Measurements from ENCODE around the gene TM9SF2. TPM values are rescaled to one million over a fixed set of nuclear protein-coding genes. Genes with fewer than 3 reads are reported as not detected.
A peak's percentile ranks its signal among the peaks of the same experiment; 100 is the strongest.

TM9SF2 gene
- total and polyA plus RNA-seq, 4 experiments from 2014 or later, result 60.0 to 126 (median 83.1) TPM

DNA sequence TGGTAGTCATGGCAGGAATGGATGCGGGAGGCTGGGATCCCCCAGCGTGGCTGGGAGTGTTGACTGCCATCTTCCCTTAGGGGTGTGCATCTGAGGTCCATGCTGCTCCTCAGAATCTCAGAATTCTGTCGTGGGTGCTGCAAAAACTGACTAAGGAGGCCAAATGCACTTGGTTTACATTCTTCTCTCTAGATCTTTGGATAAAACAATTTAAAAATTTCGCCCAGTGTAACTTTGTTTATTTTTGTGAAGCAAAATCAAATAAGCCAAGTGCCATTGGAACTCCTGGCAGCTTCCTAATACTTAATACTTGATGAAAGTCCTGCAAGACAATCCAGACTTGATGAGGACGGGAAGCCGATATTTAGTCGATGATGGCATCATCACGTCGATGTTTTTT, 27.8 kb upstream of the TM9SF2 start:
- H3K27ac ChIP-seq (ENCODE audit: low read depth, low read length), result no peak overlapping the region
- Mint-ChIP-seq H3K9me3 (no peaks in the 10 kb centered on the region), H3K27ac (no peak overlapping the region), H3K27me3 (peaks cover 0 to 2% of the 10 kb centered on the region in 2 donors), H3K4me3 (no peak overlapping the region), H3K36me3 (peaks cover 2 to 11% of the 10 kb centered on the region in 2 donors), H3K4me1 (peaks cover 0 to 6% (median 3%) of the 10 kb centered on the region in 4 donors)
- ChIA-PET CTCF (ENCODE audit: partially characterized antibody) (no interaction called here), POLR2A (ENCODE audit: partially characterized antibody) (no interaction called here)
- H3K4me1 ChIP-seq (ENCODE audit: insufficient read depth, low read length), result no peaks in the 10 kb centered on the region
- no peak overlapping the region for H3K4me3 ChIP-seq (ENCODE audit: low read length in 2 of 2)
- H3K36me3 ChIP-seq (ENCODE audit: insufficient read depth, low read length), result no peaks in the 10 kb centered on the region
- DNase-seq, result no peak
- H3K9me3 ChIP-seq (ENCODE audit: control insufficient read depth in 1 of 2, low read length in 2 of 2), result no peaks in the 10 kb centered on the region
- no peaks in the 10 kb centered on the region for H3K27me3 ChIP-seq (ENCODE audit: insufficient read depth, low read length)
- intact Hi-C loops (cut with micrococcal nuclease), result no loop called here

- H3K27ac Mint-ChIP-seq, result no peak overlapping the region
- no peak for DNase-seq
- intact Hi-C loops (cut with micrococcal nuclease), result no loop called here
- no peaks in the 10 kb centered on the region for H3K27me3 Mint-ChIP-seq
- Histone ChIP-seq H3K27me3 (ENCODE audit: insufficient read depth, low read length) (no peaks in the 10 kb centered on the region), H3K36me3 (ENCODE audit: insufficient read depth, low read length) (no peaks in the 10 kb centered on the region), H3K4me3 (ENCODE audit: low read length in 2 of 2) (no peak overlapping the region), H3K4me1 (ENCODE audit: insufficient read depth, low read length) (no peaks in the 10 kb centered on the region), H3K9me3 (ENCODE audit: control insufficient read depth in 1 of 2, low read length in 2 of 2) (no peaks in the 10 kb centered on the region), H3K27ac (ENCODE audit: low read depth, low read length) (no peak overlapping the region)
- no peaks in the 10 kb centered on the region for H3K36me3 Mint-ChIP-seq
- no peaks in the 10 kb centered on the region for H3K9me3 Mint-ChIP-seq
- ChIA-PET POLR2A (ENCODE audit: partially characterized antibody) (no interaction called here), CTCF (ENCODE audit: partially characterized antibody) (no interaction called here)
- no peak overlapping the region for H3K4me3 Mint-ChIP-seq
- H3K4me1 Mint-ChIP-seq, result peaks cover 0 to 5% (median 1%) of the 10 kb centered on the region in 4 donors
Measured at GRCh38 chr13:99476648-99477047, 24.6 kb upstream of the TM9SF2 start.

GRCh38 chr13:99477493-99477892, 23.8 kb upstream of the TM9SF2 start:
- ChIA-PET CTCF (ENCODE audit: partially characterized antibody) (interaction anchor here (1.1 kb wide), 1 partner anchor 26 kb away, joined by 7 read pairs; no protein-coding TSS in a partner anchor), POLR2A (ENCODE audit: partially characterized antibody) (no interaction called here)
- no peak overlapping the region for H3K27ac ChIP-seq (ENCODE audit: low read depth, low read length)
- no peaks in the 10 kb centered on the region for H3K27me3 Mint-ChIP-seq
- H3K27me3 ChIP-seq (ENCODE audit: insufficient read depth, low read length), result no peaks in the 10 kb centered on the region
- DNase-seq, result no peak
- H3K4me3 ChIP-seq (ENCODE audit: low read length in 2 of 2), result no peak overlapping the region
- H3K36me3 ChIP-seq (ENCODE audit: insufficient read depth, low read length), result no peaks in the 10 kb centered on the region
- no peaks in the 10 kb centered on the region for H3K4me1 ChIP-seq (ENCODE audit: insufficient read depth, low read length)
- no peak overlapping the region for H3K27ac Mint-ChIP-seq
- peaks cover 0 to 5% (median 1%) of the 10 kb centered on the region in 4 donors for H3K4me1 Mint-ChIP-seq
- no peaks in the 10 kb centered on the region for H3K36me3 Mint-ChIP-seq
- intact Hi-C loops (cut with micrococcal nuclease), result no loop called here
- no peaks in the 10 kb centered on the region for H3K9me3 Mint-ChIP-seq
- H3K9me3 ChIP-seq (ENCODE audit: control insufficient read depth in 1 of 2, low read length in 2 of 2), result no peaks in the 10 kb centered on the region
- no peak overlapping the region for H3K4me3 Mint-ChIP-seq

GRCh38 chr13:99481366-99481765, 19.9 kb upstream of the TM9SF2 start:
- no peaks in the 10 kb centered on the region for H3K36me3 ChIP-seq (ENCODE audit: insufficient read depth, low read length)
- H3K4me3 Mint-ChIP-seq, result no peak overlapping the region
- DNase-seq, result no peak
- H3K9me3 Mint-ChIP-seq, result peaks cover 0 to 5% (median 0%) of the 10 kb centered on the region in 8 donors
- H3K4me3 ChIP-seq (ENCODE audit: low read length in 2 of 2), result no peak overlapping the region
- CTCF ChIA-PET (ENCODE audit: partially characterized antibody), result no interaction called here
- peaks cover 3 to 4% of the 10 kb centered on the region in 2 donors for H3K36me3 Mint-ChIP-seq
- peaks cover 0 to 2% of the 10 kb centered on the region in 2 donors for H3K9me3 ChIP-seq (ENCODE audit: control insufficient read depth in 1 of 2, low read length in 2 of 2)
- POLR2A ChIA-PET (ENCODE audit: partially characterized antibody), result no interaction called here
- peaks cover 9 to 20% (median 14%) of the 10 kb centered on the region in 4 donors for H3K4me1 Mint-ChIP-seq
- peaks cover 13% of the 10 kb centered on the region for H3K4me1 ChIP-seq (ENCODE audit: insufficient read depth, low read length)
- no peak overlapping the region for H3K27ac Mint-ChIP-seq
- no peaks in the 10 kb centered on the region for H3K27me3 ChIP-seq (ENCODE audit: insufficient read depth, low read length)
- H3K27ac ChIP-seq (ENCODE audit: low read depth, low read length), result no peak overlapping the region
- H3K27me3 Mint-ChIP-seq, result no peaks in the 10 kb centered on the region
- intact Hi-C loops (cut with micrococcal nuclease), result no loop called here

- ChIA-PET POLR2A (ENCODE audit: partially characterized antibody) (interaction anchor here (0.8 to 1.1 kb wide), 4 partner anchors 11 to 17 kb away, joined by 3 to 5 read pairs (median 3); partner anchors contain the start of gene TM9SF2), CTCF (ENCODE audit: partially characterized antibody) (interaction anchor here (0.8 to 1.3 kb wide), 4 partner anchors 12 to 218 kb away, joined by 3 to 5 read pairs (median 3); no protein-coding TSS in a partner anchor)
- H3K27me3 ChIP-seq (ENCODE audit: insufficient read depth, low read length), result no peaks in the 10 kb centered on the region
- Mint-ChIP-seq H3K4me3 (peak overlapping the region in 4 of 8 donors; percentile 10 to 44 (median 30)), H3K4me1 (peaks cover 8 to 18% (median 13%) of the 10 kb centered on the region in 4 donors), H3K27me3 (no peaks in the 10 kb centered on the region), H3K27ac (peak overlapping the region; percentile 25 to 77 (median 55)), H3K9me3 (peaks cover 0 to 11% (median 3%) of the 10 kb centered on the region in 8 donors), H3K36me3 (peaks cover 16 to 20% of the 10 kb centered on the region in 2 donors)
- no peaks in the 10 kb centered on the region for H3K36me3 ChIP-seq (ENCODE audit: insufficient read depth, low read length)
- peak in 4 of 5 donors; percentile 20 to 39 (median 30) for DNase-seq
- no peak overlapping the region for H3K27ac ChIP-seq (ENCODE audit: low read depth, low read length)
- H3K4me1 ChIP-seq (ENCODE audit: insufficient read depth, low read length), result peaks cover 13% of the 10 kb centered on the region
- H3K9me3 ChIP-seq (ENCODE audit: control insufficient read depth in 1 of 2, low read length in 2 of 2), result peaks cover 0 to 3% of the 10 kb centered on the region in 2 donors
- no peak overlapping the region for H3K4me3 ChIP-seq (ENCODE audit: low read length in 2 of 2)
- intact Hi-C loops (cut with micrococcal nuclease), result loop anchor here (2.0 kb wide), 1 partner anchor 16 kb away; the partner anchor contains the start of gene TM9SF2
Measured at GRCh38 chr13:99484473-99484872, 16.8 kb upstream of the TM9SF2 start.

GRCh38 chr13:99486996-99487395, 14.3 kb upstream of the TM9SF2 start:
- no peak overlapping the region for H3K27ac Mint-ChIP-seq
- peaks cover 0 to 13% (median 3%) of the 10 kb centered on the region in 8 donors for H3K9me3 Mint-ChIP-seq

DNA sequence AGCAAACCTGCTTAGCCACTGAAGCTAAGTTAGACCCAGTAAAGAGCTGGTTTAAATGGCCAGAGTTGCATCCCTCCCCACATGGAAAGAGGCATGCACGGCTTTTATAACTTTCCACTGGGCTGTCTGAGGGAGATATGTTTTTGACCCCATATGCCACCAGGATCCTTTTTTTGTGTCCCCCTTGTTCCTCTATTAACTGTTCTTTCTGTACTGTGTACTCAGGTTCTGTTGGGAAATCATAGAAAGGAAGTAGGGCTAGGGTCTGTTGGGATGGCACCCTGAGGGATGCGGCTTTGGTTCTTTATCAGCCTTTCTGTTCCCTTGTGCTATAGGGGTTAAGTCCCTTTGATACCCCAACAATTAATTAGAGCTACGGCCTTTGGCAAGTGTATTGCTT, 12.2 kb upstream of the TM9SF2 start:
- H3K4me3 Mint-ChIP-seq, result no peak overlapping the region
- peaks cover 11 to 27% (median 17%) of the 10 kb centered on the region in 4 donors for H3K4me1 Mint-ChIP-seq
- peaks cover 12% of the 10 kb centered on the region for H3K4me1 ChIP-seq (ENCODE audit: insufficient read depth, low read length)
- H3K27me3 Mint-ChIP-seq, result no peaks in the 10 kb centered on the region
- CTCF ChIA-PET (ENCODE audit: partially characterized antibody), result no interaction called here
- H3K27ac ChIP-seq (ENCODE audit: low read depth, low read length), result no peak overlapping the region
- H3K9me3 ChIP-seq (ENCODE audit: control insufficient read depth in 1 of 2, low read length in 2 of 2), result peaks cover 0 to 3% of the 10 kb centered on the region in 2 donors
- H3K36me3 Mint-ChIP-seq, result peaks cover 25 to 44% of the 10 kb centered on the region in 2 donors
- intact Hi-C loops (cut with micrococcal nuclease), result no loop called here
- peaks cover 0 to 14% (median 3%) of the 10 kb centered on the region in 8 donors for H3K9me3 Mint-ChIP-seq
- no peak overlapping the region for H3K27ac Mint-ChIP-seq
- POLR2A ChIA-PET (ENCODE audit: partially characterized antibody), result interaction anchor here (1.1 to 1.4 kb wide), 2 partner anchors 8 to 13 kb away, joined by 3 to 4 read pairs; partner anchors contain the start of gene TM9SF2
- no peaks in the 10 kb centered on the region for H3K27me3 ChIP-seq (ENCODE audit: insufficient read depth, low read length)
- H3K4me3 ChIP-seq (ENCODE audit: low read length in 2 of 2), result no peak overlapping the region
- DNase-seq, result no peak
- no peaks in the 10 kb centered on the region for H3K36me3 ChIP-seq (ENCODE audit: insufficient read depth, low read length)

More at GRCh38 chr13:99486996-99487395, 14.3 kb upstream of the TM9SF2 start:
- H3K27me3 ChIP-seq (ENCODE audit: insufficient read depth, low read length), result no peaks in the 10 kb centered on the region
- Mint-ChIP-seq H3K36me3 (peaks cover 19 to 29% of the 10 kb centered on the region in 2 donors), H3K27me3 (no peaks in the 10 kb centered on the region), H3K4me1 (peaks cover 9 to 21% (median 14%) of the 10 kb centered on the region in 4 donors), H3K4me3 (no peak overlapping the region)
- no peaks in the 10 kb centered on the region for H3K36me3 ChIP-seq (ENCODE audit: insufficient read depth, low read length)
- H3K9me3 ChIP-seq (ENCODE audit: control insufficient read depth in 1 of 2, low read length in 2 of 2), result peaks cover 0 to 3% of the 10 kb centered on the region in 2 donors
- DNase-seq, result no peak
- CTCF ChIA-PET (ENCODE audit: partially characterized antibody), result no interaction called here
- POLR2A ChIA-PET (ENCODE audit: partially characterized antibody), result no interaction called here
- H3K27ac ChIP-seq (ENCODE audit: low read depth, low read length), result no peak overlapping the region
- no peak overlapping the region for H3K4me3 ChIP-seq (ENCODE audit: low read length in 2 of 2)
- peaks cover 13% of the 10 kb centered on the region for H3K4me1 ChIP-seq (ENCODE audit: insufficient read depth, low read length)
- intact Hi-C loops (cut with micrococcal nuclease), result no loop called here

Data from CD4-positive, alpha-beta memory T cell (primary cell).